Kidney (tissue), 14 donors: ENCODE results near the gene SYNGR2. TPM values are rescaled to one million over a fixed set of nuclear protein-coding genes. Genes with fewer than 3 reads are reported as not detected.

Experiments
- DNase-seq, 5 donors: peaks; one replicate each; pipeline ENCODE4 v3.0.0-alpha.2; 2013 to 2020
- FAIRE-seq: peaks from 2 replicates; lab custom pipeline; 2012; peaks lifted over from hg19 to GRCh38; lab: Jason Lieb, UNC
- H3K27ac ChIP-seq, 2 donors: one replicate each; pipeline ENCODE4 v1.7.0; 2013; ENCODE audit warnings: low read depth in 2 of 2, low read length in 2 of 2, inconsistent platforms in 1 of 2
- H3K27me3 ChIP-seq: one replicate; pipeline ENCODE4 v1.7.1; 2013; ENCODE audit warnings: low read length, inconsistent platforms; ENCODE audit not compliant: control insufficient read depth, insufficient read depth
- H3K36me3 ChIP-seq, 3 donors: one replicate each; pipeline versions ENCODE4 v1.7.0 to v1.7.1; 2013; ENCODE audit warnings: low read length in 3 of 3, control low read depth in 1 of 3, inconsistent platforms in 1 of 3; ENCODE audit not compliant: insufficient read depth in 3 of 3, control insufficient read depth in 2 of 3
- H3K4me1 ChIP-seq, 3 donors: one replicate each; pipeline versions ENCODE4 v1.7.0 to v1.7.1; 2013; ENCODE audit warnings: low read length in 3 of 3, inconsistent platforms in 1 of 3, low read depth in 1 of 3; ENCODE audit not compliant: control insufficient read depth in 2 of 3, insufficient read depth in 2 of 3
- H3K4me3 ChIP-seq, 3 donors: one replicate each; pipeline versions ENCODE4 v1.7.0 to v1.8.1; 2013; ENCODE audit warnings: low read length in 3 of 3, control low read depth in 1 of 3, inconsistent platforms in 1 of 3
- H3K9ac ChIP-seq, 3 donors: one replicate each; pipeline versions ENCODE4 v1.7.0 to v1.7.1; 2013; ENCODE audit warnings: low read length in 3 of 3, control low read depth in 1 of 3, inconsistent platforms in 1 of 3
- H3K9me3 ChIP-seq, 3 donors: one replicate each; pipeline versions ENCODE4 v1.7.0 to v1.7.1; 2013; ENCODE audit warnings: low read length in 3 of 3, control low read depth in 1 of 3, inconsistent platforms in 1 of 3; ENCODE audit not compliant: control insufficient read depth in 2 of 3, insufficient read depth in 1 of 3
- CTCF ChIP-seq: IDR thresholded peaks from 3 replicates; pipeline ENCODE4 v1.5.1; 2012; ENCODE audit warnings: mild to moderate bottlenecking, moderate library complexity, borderline replicate concordance; ENCODE audit not compliant: insufficient read depth; ENCODE audit errors: extremely low read depth
- intact Hi-C: fragments of 100-400 bp; cut with DNase I; formaldehyde crosslinking; loops from one replicate; pipeline ENCODE4 v1.11.1; 2022
- polyA plus RNA-seq: library from polyadenylated mRNA; stranded (reverse); fragments of 350-450 nt; fragmentation: Illumina TruSeq; extraction: RNeasy Lipid Tissue Mini Kit (QIAGEN cat#74804); gene quantifications from one replicate; pipeline ENCODE4 v1.2.3, GENCODE V29; 2014; ENCODE audit warnings: low read depth, low replicate concordance; ENCODE audit not compliant: insufficient read depth
- total RNA-seq: library from RNA; stranded (reverse); fragmentation: NEBNext Ultra II Directional; extraction: Animal tissue kit (Norgen Biotek cat#: 25700); gene quantifications from one replicate; pipeline ENCODE4 v1.2.1, GENCODE V29; 2021
- donor health status: control.
- donor health status: control.
- donor health status: control.
- donor health status: control.
- donor health status: control.
- donor health status: DM: yes; HTN: yes; CAD: no.
- donor health status: Normal renal cell carcinoma (clear cell type).

The SYNGR2 gene
- total and polyA plus RNA-seq, 2 donors from 2014 or later: 149 to 165 TPM

DNA sequence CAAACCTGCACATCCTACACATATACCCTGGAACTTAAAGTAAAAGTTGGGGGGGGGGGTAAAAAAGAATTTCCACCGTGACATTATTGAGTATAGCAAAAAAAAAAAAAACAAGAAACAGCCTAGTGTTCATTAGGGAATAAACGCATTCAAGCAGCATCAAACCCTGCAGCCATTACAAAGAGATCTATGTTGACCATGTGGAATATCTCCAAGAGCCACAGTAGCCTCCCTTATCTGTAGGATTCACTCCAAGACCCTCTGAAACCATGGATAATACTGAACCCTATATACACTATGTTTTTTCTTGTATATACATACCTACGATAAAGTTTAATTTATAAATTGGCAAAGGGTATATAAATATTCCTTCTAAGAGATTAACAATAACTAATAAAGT, 40.1 kb downstream of the SYNGR2 start:
- Histone ChIP-seq H3K9ac (no peak overlapping the region), H3K27ac (no peak overlapping the region), H3K9me3 (no peaks in the 10 kb centered on the region), H3K4me3 (no peak overlapping the region), H3K36me3 (peaks cover 0 to 13% (median 7%) of the 10 kb centered on the region in 3 donors), H3K27me3 (no peaks in the 10 kb centered on the region), H3K4me1 (no peaks in the 10 kb centered on the region)
- no peak for DNase-seq
- FAIRE-seq: no peak
- intact Hi-C loops: no loop called here
- no peak for TF ChIP-seq CTCF

DNA sequence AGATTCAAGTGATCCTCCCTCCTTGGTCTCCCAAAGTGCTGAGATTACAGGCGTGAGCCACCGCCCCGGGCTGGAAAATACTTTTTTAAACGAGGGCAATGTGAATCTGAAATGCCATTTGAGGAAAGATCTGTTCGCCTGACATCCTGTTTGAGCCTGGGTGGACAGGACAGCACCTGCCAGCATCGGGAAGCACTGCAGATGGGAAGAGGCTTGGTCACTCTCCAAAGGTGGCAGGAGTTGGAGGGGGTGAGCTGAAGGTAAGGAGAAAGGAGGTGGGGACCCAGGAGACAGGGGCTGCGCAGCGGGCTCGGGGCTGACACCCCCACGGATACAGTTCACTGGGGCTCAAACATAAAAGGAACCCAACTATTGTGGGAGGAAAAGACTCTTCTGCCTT, 41.7 kb downstream of the SYNGR2 start:
- Histone ChIP-seq H3K4me3 (no peak overlapping the region), H3K36me3 (peaks cover 0 to under 1% (median 0%) of the 10 kb centered on the region in 3 donors), H3K27me3 (no peaks in the 10 kb centered on the region), H3K4me1 (peaks cover 0 to 3% (median 0%) of the 10 kb centered on the region in 3 donors), H3K27ac (no peak overlapping the region), H3K9me3 (no peaks in the 10 kb centered on the region), H3K9ac (no peak overlapping the region)
- TF ChIP-seq CTCF: no peak
- DNase-seq: no peak
- FAIRE-seq: no peak
- intact Hi-C loops: no loop called here

- Histone ChIP-seq H3K9me3 (no peaks in the 10 kb centered on the region), H3K4me1 (peaks cover 0 to 3% (median 0%) of the 10 kb centered on the region in 3 donors), H3K27me3 (no peaks in the 10 kb centered on the region), H3K36me3 (no peaks in the 10 kb centered on the region), H3K9ac (no peak overlapping the region), H3K27ac (no peak overlapping the region), H3K4me3 (no peak overlapping the region)
- DNase-seq: no peak
- FAIRE-seq: no peak
- intact Hi-C loops: no loop called here
- TF ChIP-seq CTCF: no peak
These were observed 42.7 kb downstream of the SYNGR2 start for GRCh38 chr17:78211032-78211431.
